CD4-positive, alpha-beta T cell treated with Interferon alpha-2 for 1 hour (primary cell): Measurements from ENCODE around the gene ACAT2.
"Not testable (repeated sequence)": the region's sequence is repeated elsewhere in the genome, so short reads cannot be mapped to it uniquely, and the experiment has no call there.

Source experiments
- DNase-seq, 2 donors: peaks; one replicate each; pipeline ENCODE4 v3.0.0-alpha.2; 2020 to 2022

The ACAT2 gene

GRCh38 chr6:159816775-159817174 lies 54.9 kb downstream of the ACAT2 start:
- DNase-seq, result not testable (repeated sequence)

DNA sequence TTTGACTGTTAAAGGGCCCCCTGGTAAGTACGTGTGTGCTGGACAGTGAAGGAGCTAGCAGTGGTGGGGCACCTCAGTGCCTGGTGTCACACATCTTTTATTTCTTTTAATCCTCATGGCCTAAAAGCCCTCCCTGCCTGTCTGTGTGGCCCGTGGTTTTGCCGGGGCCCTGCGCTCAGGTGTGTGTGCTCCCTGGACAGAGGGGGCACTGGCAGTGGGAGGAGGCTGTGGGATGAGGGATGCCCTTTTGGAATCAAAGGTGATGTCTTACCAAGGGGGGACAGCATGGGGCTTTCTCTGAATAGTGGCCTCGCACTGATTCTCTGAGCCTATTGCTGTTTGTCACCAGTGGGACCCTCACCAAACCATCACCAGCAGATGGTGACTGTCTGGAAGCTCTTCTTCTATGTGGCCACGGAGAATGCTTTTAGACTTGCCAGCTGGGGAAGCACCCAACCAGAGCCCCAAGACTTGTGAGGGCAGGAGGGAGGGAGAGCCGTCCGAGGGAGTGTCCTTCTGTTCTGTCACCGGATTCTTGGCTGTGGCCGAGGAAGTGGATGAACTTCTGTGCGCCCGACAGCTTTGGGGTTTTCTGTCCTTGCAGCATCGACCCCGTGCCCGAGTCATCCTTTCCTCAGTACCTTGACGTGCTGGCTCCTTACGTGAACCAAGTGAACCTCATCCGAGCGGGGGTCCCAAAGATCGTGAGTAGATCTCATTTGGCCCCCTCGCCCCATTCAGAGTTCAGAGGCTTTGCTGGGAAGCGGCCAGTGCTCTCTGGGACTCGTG lies 56.3 kb downstream of the ACAT2 start:
- DNase-seq, result no peak

DNA sequence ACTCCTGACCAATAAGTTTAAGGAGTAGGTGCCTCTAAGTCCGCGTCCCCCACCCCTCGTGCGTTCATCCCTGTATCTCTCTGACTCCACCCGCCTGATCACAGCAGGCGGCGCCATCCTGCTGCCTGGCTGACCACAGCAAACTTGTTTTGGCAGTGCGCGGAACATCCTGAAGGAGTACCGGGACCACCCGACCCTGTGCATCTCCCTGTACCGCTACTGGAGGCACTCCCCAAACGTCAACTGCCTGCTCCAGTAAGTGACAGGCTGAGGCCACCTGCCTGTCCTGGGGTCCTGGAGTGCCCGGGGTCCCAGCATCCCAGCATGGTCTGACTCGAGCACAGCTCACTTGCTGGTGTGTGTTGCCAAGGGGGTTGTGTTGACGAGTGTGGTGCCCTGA lies 57.3 kb downstream of the ACAT2 start:
- DNase-seq, result no peak

DNA sequence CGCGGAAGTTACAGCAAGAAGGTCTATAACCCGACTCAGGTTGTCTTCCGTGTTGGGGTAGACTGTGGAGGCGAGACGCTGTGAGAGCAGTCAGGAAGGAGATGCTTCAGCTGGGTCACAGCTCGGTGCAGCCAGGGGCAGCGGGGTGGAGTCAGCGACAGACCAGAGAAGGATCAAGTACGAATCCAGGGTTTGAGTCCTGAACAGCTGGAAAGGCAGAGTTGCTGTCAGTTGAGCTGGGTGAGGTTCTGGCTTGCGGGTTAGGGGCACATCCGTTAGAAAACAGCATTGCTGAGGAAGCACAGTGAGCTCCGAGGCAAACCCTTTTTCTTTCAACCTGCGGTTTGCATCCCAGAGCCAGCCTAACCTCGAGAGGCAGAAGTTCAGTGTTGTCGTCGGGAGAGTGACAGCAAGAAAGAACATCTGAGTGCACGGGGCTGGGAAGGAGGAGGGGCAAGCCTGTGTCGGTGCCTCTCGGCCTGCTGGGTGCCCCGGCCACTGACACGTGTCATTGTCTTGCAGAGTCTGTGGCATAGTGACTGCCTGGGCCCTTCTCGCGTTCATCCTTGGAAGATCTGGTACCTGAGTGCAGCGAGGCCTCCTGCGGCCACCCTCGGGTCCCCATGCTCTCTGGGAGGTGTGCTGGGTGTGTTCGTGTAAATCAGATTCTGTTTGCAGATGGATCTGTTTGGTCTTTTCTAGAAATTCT lies 58.2 kb downstream of the ACAT2 start:
- peak; percentile 26 to 41 for DNase-seq

- DNase-seq, result no peak
Observed at GRCh38 chr6:159821122-159821521, 59.3 kb downstream of the ACAT2 start.

DNA sequence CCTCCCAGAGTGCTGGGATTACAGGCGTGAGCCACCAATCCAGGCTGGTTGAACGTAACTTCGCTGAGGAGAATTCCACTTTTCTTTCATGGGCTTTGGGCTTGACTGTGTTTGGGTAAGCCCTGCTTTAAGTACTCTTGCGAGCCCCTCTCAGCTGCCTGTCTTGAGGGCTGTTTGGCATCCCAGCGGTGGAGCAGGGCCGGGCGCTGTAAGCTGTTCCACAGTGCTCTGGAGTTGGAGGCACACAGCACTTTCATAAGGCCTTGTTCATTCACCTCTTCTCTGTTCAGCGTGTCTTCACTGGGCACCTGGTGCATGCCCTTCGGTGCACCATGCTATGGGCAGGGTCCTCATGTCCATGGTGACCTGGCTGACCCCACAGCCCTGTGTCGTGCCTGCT lies 59.9 kb downstream of the ACAT2 start:
- DNase-seq, result no peak

- no peak for DNase-seq
Observed at GRCh38 chr6:159823953-159824352, 62.1 kb downstream of the ACAT2 start.

DNA sequence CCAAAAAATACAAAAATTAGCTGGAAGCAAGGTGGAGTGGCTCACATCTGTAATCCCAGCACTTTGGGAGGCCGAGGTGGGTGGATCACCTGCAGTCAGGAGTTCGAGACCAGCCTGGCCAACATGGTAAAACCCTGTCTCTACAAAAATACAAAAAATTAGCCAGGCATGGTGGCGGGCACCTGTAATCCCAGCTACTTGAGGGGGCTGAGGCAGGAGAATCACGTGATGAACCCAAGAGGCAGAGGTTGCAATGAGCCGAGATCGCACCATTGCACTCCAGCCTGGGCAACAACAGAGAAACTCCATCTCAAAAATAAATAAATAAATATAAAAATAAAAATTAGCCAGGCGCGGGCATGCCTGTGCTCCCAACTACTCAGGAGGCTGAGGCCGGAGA lies 62.8 kb downstream of the ACAT2 start:
- not testable (repeated sequence) for DNase-seq

- no peak for DNase-seq
Observed at GRCh38 chr6:159826004-159826403, 64.2 kb downstream of the ACAT2 start.

- no peak for DNase-seq
Observed at GRCh38 chr6:159826968-159827647, 65.3 kb downstream of the ACAT2 start.

DNA sequence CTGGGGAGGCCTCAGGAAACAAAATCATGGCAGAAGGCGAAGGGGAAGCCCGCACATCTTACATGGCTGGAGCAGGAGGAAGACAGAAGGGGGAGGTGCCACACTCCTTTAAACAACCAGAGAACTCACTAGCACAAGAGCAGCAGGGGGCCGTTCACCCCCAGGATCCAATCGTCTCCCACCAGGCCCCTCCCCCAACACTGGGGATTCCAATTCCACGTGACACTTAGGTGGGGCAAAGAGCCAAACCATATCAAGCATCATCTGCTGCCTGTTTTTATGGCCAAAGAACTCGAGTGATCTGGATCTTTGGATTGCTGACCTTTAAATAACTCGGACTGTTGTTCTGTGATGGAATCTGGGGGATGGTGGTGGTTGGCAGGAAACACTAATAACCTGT lies 66.2 kb downstream of the ACAT2 start:
- no peak for DNase-seq
